GM12878 (cell line): ENCODE measurements around the gene SLC2A2. TPM values are rescaled to one million over a fixed set of nuclear protein-coding genes. Genes with fewer than 3 reads are reported as not detected.

ENCODE experiments used
- ATAC-seq: fragments of 200-7000 bp; cut with Tn5 transposase; 3 replicates; pipeline ENCODE4 v1.9.1; 2020; ENCODE audit warnings: mild to moderate bottlenecking, moderate library complexity
- Bru-seq: library from RNA; stranded (reverse); fragments of 400-500 nt; gene quantifications from one replicate; lab custom pipeline; 2021; lab: Mats Ljungman, UMichigan
- BruChase-seq, 2 experiments: library from RNA; stranded (reverse); fragments of 400-500 nt; gene quantifications; one replicate each; lab custom pipeline; 2021; lab: Mats Ljungman, UMichigan
- BruUV-seq: library from RNA; stranded (reverse); fragments of 400-500 nt; replicated peaks from 2 replicates; lab custom pipeline; 2021; lab: Mats Ljungman, UMichigan
- CTCF ChIA-PET: fragments of 300-600 bp; sonication (Branson Sonifier 250); formaldehyde crosslinking; extraction: SDS; loops from one replicate; lab custom pipeline; 2021; ENCODE audit warnings: inconsistent platforms; lab: Yijun Ruan, JAX
- POLR2A ChIA-PET: fragments of 350-600 bp; formaldehyde crosslinking; extraction: SDS; loops from one replicate; lab custom pipeline; 2021; ENCODE audit warnings: inconsistent platforms; lab: Charles Lee
- RAD21 ChIA-PET: fragments of 300-600 bp; sonication (Branson Sonifier 250); formaldehyde crosslinking; loops from one replicate; lab custom pipeline; 2023; ENCODE audit warnings: antibody characterized with exemption; ENCODE audit not compliant: unreplicated experiment; lab: Charles Lee
- SMC1A ChIA-PET: fragments of 300-600 bp; sonication (Branson Sonifier 250); formaldehyde crosslinking; loops from one replicate; lab custom pipeline; 2023; ENCODE audit not compliant: unreplicated experiment, uncharacterized antibody; lab: Charles Lee
- DNase-seq: peaks from one replicate; pipeline ENCODE4 v3.0.0-alpha.2; 2011; ENCODE audit warnings: low read depth, low spot score
- FAIRE-seq: peaks from 3 replicates; lab custom pipeline; 2011; peaks lifted over from hg19 to GRCh38; lab: Jason Lieb, UNC
- H2AFZ ChIP-seq: 2 replicates; pipeline ENCODE4 v1.6.0; 2011; ENCODE audit warnings: low read depth, low read length, control low read depth; ENCODE audit not compliant: control insufficient read depth
- H3K27ac ChIP-seq: 2 replicates; pipeline ENCODE4 v1.5.1; 2011; ENCODE audit warnings: control low read depth; ENCODE audit not compliant: control insufficient read depth, insufficient read depth
- H3K27me3 ChIP-seq, 2 experiments: replicated peaks in 1 of 2; 2 replicates each; pipeline versions ENCODE4 v1.6.0 to v1.6.1; 2011; ENCODE audit warnings: low read length in 1 of 2; ENCODE audit not compliant: control insufficient read depth in 2 of 2, insufficient read depth in 2 of 2
- H3K36me3 ChIP-seq, 2 experiments: 2 replicates each; pipeline ENCODE4 v1.5.1; 2011; ENCODE audit warnings: low read length in 1 of 2; ENCODE audit not compliant: control insufficient read depth in 2 of 2, insufficient read depth in 2 of 2
- H3K4me1 ChIP-seq: 2 replicates; pipeline ENCODE4 v1.6.1; 2011; ENCODE audit warnings: mild to moderate bottlenecking, low read length, moderate library complexity, mixed read lengths; ENCODE audit not compliant: control insufficient read depth, insufficient read depth
- H3K4me2 ChIP-seq: 2 replicates; pipeline ENCODE4 v1.6.0; 2011; ENCODE audit warnings: control low read depth; ENCODE audit not compliant: control insufficient read depth, insufficient read depth
- H3K4me3 ChIP-seq: fragments of 200-600 bp; sonication (generic); 2 replicates; pipeline ENCODE4 v1.5.1; 2016
- H3K79me2 ChIP-seq: 2 replicates; pipeline ENCODE4 v1.6.0; 2011; ENCODE audit warnings: low read length; ENCODE audit not compliant: control insufficient read depth, insufficient read depth
- H3K9ac ChIP-seq: 2 replicates; pipeline ENCODE4 v1.8.0; 2011; ENCODE audit warnings: low read length, control low read depth, mixed read lengths; ENCODE audit not compliant: control insufficient read depth, insufficient read depth
- H3K9me3 ChIP-seq: replicated peaks from 3 replicates; pipeline ENCODE4 v1.5.1; 2011; ENCODE audit warnings: mild to moderate bottlenecking, low read length; ENCODE audit not compliant: control insufficient read depth, insufficient read depth
- H4K20me1 ChIP-seq: 2 replicates; pipeline ENCODE4 v1.6.0; 2011; ENCODE audit not compliant: control insufficient read depth, insufficient read depth
- BCL3 ChIP-seq: IDR thresholded peaks from 2 replicates; pipeline ENCODE4 v1.6.1; 2011; ENCODE audit warnings: borderline replicate concordance, low read depth, mild to moderate bottlenecking, moderate library complexity, low read length; ENCODE audit not compliant: insufficient read depth, poor library complexity, severe bottlenecking
- IRF4 ChIP-seq: IDR thresholded peaks from 2 replicates; pipeline ENCODE4 v1.6.1; 2011; ENCODE audit warnings: low read depth, low read length
- KDM1A ChIP-seq: fragments of 200-600 bp; sonication (generic); IDR thresholded peaks from 2 replicates; pipeline ENCODE4 v1.6.1; 2016; ENCODE audit warnings: borderline replicate concordance
- PML ChIP-seq: IDR thresholded peaks from 2 replicates; pipeline ENCODE4 v1.6.1; 2012; ENCODE audit warnings: low read length, inconsistent platforms
- SMARCA5 ChIP-seq: fragments of 450-650 bp; IDR thresholded peaks from 2 replicates; pipeline ENCODE4 v1.6.1; 2017; ENCODE audit warnings: mild to moderate bottlenecking
- SPI1 ChIP-seq: IDR thresholded peaks from 2 replicates; pipeline ENCODE4 v1.6.1; 2011; ENCODE audit warnings: low read depth, mild to moderate bottlenecking, low read length, moderate library complexity, borderline replicate concordance; ENCODE audit not compliant: insufficient read depth
- YY1 ChIP-seq: IDR thresholded peaks from 2 replicates; pipeline ENCODE4 v1.6.1; 2011; ENCODE audit warnings: low read depth, mild to moderate bottlenecking, low read length
- ZNF24 ChIP-seq: fragments of 450-650 bp; IDR thresholded peaks from 2 replicates; pipeline ENCODE4 v1.6.1; 2017; ENCODE audit warnings: antibody characterized with exemption, mild to moderate bottlenecking
- ZNF384 ChIP-seq: IDR thresholded peaks from 2 replicates; pipeline ENCODE4 v1.6.1; 2012; ENCODE audit warnings: low read depth, mild to moderate bottlenecking, low read length, improper control_type of control experiment, borderline replicate concordance
- WGBS: methylation state at CpG from one replicate; pipeline ENCODE4 v1.1.6; 2016; ENCODE audit warnings: low lambda C conversion rate; ENCODE audit not compliant: insufficient replicate concordance, insufficient coverage; ENCODE audit errors: missing lambda C conversion rate; 5-methylcytosine and 5-hydroxymethylcytosine counted together
- in situ Hi-C: fragments of 300-500 bp; cut with MboI; formaldehyde crosslinking; loops from 9 replicates; pipeline ENCODE4 v1.14.3; 2018; ENCODE audit warnings: mixed read lengths
- intact Hi-C: fragments of 100-400 bp; cut with micrococcal nuclease; formaldehyde crosslinking; loops from one replicate; pipeline ENCODE4 v1.14.2; 2022; ENCODE audit not compliant: unreplicated experiment
- long read RNA-seq, 2 experiments: library from polyadenylated mRNA; unstranded; transcript quantifications; one replicate each; pipeline ENCODE4 v2.0.0, GENCODE V29; 2019 to 2020
- polyA minus RNA-seq, 3 experiments: library from RNA; depleted of rRNA, polyadenylated mRNA; stranded (reverse); fragments of >200 nt; gene quantifications; 2 replicates each; pipeline ENCODE4 v1.2.3, GENCODE V29; 2011
- polyA plus RNA-seq, 11 experiments: library from polyadenylated mRNA; depleted of rRNA in 4 of 11; unstranded in 6 of 11; stranded (reverse) in 5 of 11; fragments of >200 nt; fragmentation: Nextera tagmentation in 4 of 11; fragmentation: Illumina TruSeq in 1 of 11; extraction: Ambion mirVana in 4 of 11; extraction: Trizol in 1 of 11; gene quantifications; 1 replicate in 1 of 11; 2 replicates in 10 of 11; pipeline versions ENCODE4 v1.2.1 to v1.2.3, GENCODE V29; 2011 to 2016; ENCODE audit warnings: inconsistent platforms in 2 of 11, missing spikeins in 2 of 11, low read depth in 1 of 11
- total RNA-seq, 4 experiments: library from RNA; depleted of rRNA in 3 of 4; stranded (reverse); fragments of >200 nt in 3 of 4; fragmentation: Illumina TruSeq in 1 of 4; extraction: Trizol in 1 of 4; gene quantifications; 2 replicates each; pipeline versions ENCODE4 v1.2.1 to v1.2.3, GENCODE V29; 2013 to 2021

SLC2A2 gene
- not detected in 2 replicates for total RNA-seq (2013; cell fraction: nucleolus; rRNA removed)
- total RNA-seq (2014; rRNA removed) (not detected in 2 replicates), total RNA-seq (2014; rRNA removed; fragmentation: Illumina TruSeq; extraction: Trizol) (0.04 TPM in 1 of 2 replicates, not detected in the other), total RNA-seq (2021) (0.10 and 0.19 TPM in 2 replicates), polyA plus RNA-seq (2011; rRNA removed) (not detected in 2 replicates), polyA plus RNA-seq (2014; fragmentation: Illumina TruSeq; extraction: Trizol) (0.04 and 0.11 TPM in 2 replicates), polyA plus RNA-seq (2014; fragmentation: Nextera tagmentation; extraction: Ambion mirVana) (not detected), polyA plus RNA-seq (2014; rRNA removed) (not detected in 2 replicates), polyA plus RNA-seq (2016; fragmentation: Nextera tagmentation; extraction: Ambion mirVana) (not detected), polyA minus RNA-seq (2011; rRNA and poly(A)+ RNA removed) (not detected in 2 replicates), Bru-seq, nascent RNA (percentile 15 among the genes with signal in this experiment), BruChase-seq, experiment 1, labeled RNA remaining after a 6-hour chase (percentile 25 among the genes with signal in this experiment), BruChase-seq, experiment 2, labeled RNA remaining after a 2-hour chase (percentile 30 among the genes with signal in this experiment)
- polyA plus RNA-seq (2011; ENCODE audit: low read depth), result not detected
- not detected in 2 replicates for polyA plus RNA-seq (2011; cell fraction: cytosol; rRNA removed)
- not detected in 2 replicates for polyA plus RNA-seq (2011; cell fraction: nucleus; rRNA removed)
- polyA plus RNA-seq (2012), result not detected in 2 replicates
- not detected in 2 replicates for polyA minus RNA-seq (2011; cell fraction: cytosol; rRNA and poly(A)+ RNA removed)
- polyA minus RNA-seq (2011; cell fraction: nucleus; rRNA and poly(A)+ RNA removed), result not detected in 2 replicates
- long read RNA-seq, experiment 1, result 0 reads
- long read RNA-seq, experiment 2, partial matches to known transcripts, result 0 of 1 reads
- long read RNA-seq, experiment 2, other reads (novel, unspliced or antisense), result 1 of 1 reads

- WGBS, result 71% methylated on average over 4 of the region's 4 CpGs
- Histone ChIP-seq H3K4me3 (no peak within 1 kb of the TSS), H3K27ac (no peak within 1 kb of the TSS), H4K20me1 (no peaks in the 10 kb centered on the region), H3K4me1 (no peaks in the 10 kb centered on the region), H3K4me2 (no peak within 1 kb of the TSS), H3K9me3 (no peaks in the 10 kb centered on the region), H3K27me3 (peaks cover 3 to 28% of the 10 kb centered on the region in 2 experiments), H3K36me3 (no peaks in the 10 kb centered on the region), H2AFZ (no peak within 1 kb of the TSS), H3K79me2 (no peaks in the 10 kb centered on the region), H3K9ac (no peak within 1 kb of the TSS)
- FAIRE-seq, result no peak
- in situ Hi-C loops (no loop called here), intact Hi-C loops (no loop called here)
- ChIA-PET POLR2A (no interaction called here), CTCF (interaction anchor here (0.6 to 1.4 kb wide), 2 partner anchors 11 to 1520 kb away, joined by 3 to 4 read pairs; no protein-coding TSS in a partner anchor), RAD21 (no interaction called here), SMC1A (interaction anchor here (0.5 kb wide), 1 partner anchor 40 kb away, joined by 3 read pairs; no protein-coding TSS in a partner anchor)
- DNase-seq, result no peak
- TF ChIP-seq IRF4, result no peak
- no peak for TF ChIP-seq ZNF24
- no peak for ATAC-seq
- no TSS peak for BruUV-seq
Observed at GRCh38 chr3:171026597-171027293, at the start of gene SLC2A2. SLC2A2 (minus strand) TSS chr3:171026720; CDS start chr3:171026670, 50 bp downstream.

- no peak for FAIRE-seq
Observed at GRCh38 chr3:171072432-171072831, 45.9 kb upstream of the SLC2A2 start.

More at GRCh38 chr3:171072432-171072831, 45.9 kb upstream of the SLC2A2 start:
- no peak overlapping the region for H3K9ac ChIP-seq
- no peak overlapping the region for H3K4me2 ChIP-seq
- H3K27ac ChIP-seq, result no peak overlapping the region
- no TSS peak for BruUV-seq
- H2AFZ ChIP-seq, result no peak overlapping the region
- peaks cover 7 to 31% of the 10 kb centered on the region in 2 experiments for H3K36me3 ChIP-seq
- RAD21 ChIA-PET, result no interaction called here
- H3K79me2 ChIP-seq, result no peaks in the 10 kb centered on the region
- in situ Hi-C loops, result no loop called here
- peak; percentile 79 for TF ChIP-seq SPI1
- no peak for TF ChIP-seq YY1
- no peak for TF ChIP-seq KDM1A
- no peak for TF ChIP-seq BCL3
- no peak for TF ChIP-seq PML
- TF ChIP-seq SMARCA5, result no peak
- peak; percentile 39; the same call in 1 of the 2 replicates for TF ChIP-seq ZNF384
- TF ChIP-seq, all 136 proteins: peak for 2
- Histone ChIP-seq H3K9me3 (no peaks in the 10 kb centered on the region), H3K4me3 (no peak overlapping the region), H3K4me1 (no peaks in the 10 kb centered on the region), H4K20me1 (no peaks in the 10 kb centered on the region), H3K27me3 (no peaks in the 10 kb centered on the region)
- ChIA-PET CTCF (no interaction called here), POLR2A (no interaction called here), SMC1A (no interaction called here)
- no peak for DNase-seq
- intact Hi-C loops, result no loop called here
- ATAC-seq, result no peak
